ENCODE results near the gene PTPRS. TPM values are rescaled to one million over a fixed set of nuclear protein-coding genes. Genes with fewer than 3 reads are reported as not detected.
"Not testable (repeated sequence)": the region's sequence is repeated elsewhere in the genome, so short reads cannot be mapped to it uniquely, and the experiment has no call there.

The PTPRS gene
- total RNA-seq, 6 experiments from 2014 or later = 78.4 to 102 (median 96.8) TPM

GRCh38 chr19:5331790-5332189 is 8.8 kb downstream of the PTPRS start:
- H3K36me3 Mint-ChIP-seq (ENCODE audit: low read depth) = no peaks in the 10 kb centered on the region
- H3K9me3 Mint-ChIP-seq = no peaks in the 10 kb centered on the region
- peaks cover 11% of the 10 kb centered on the region; the same call in 1 of the 2 replicates for H3K4me1 Mint-ChIP-seq (ENCODE audit: low read depth)
- no peak overlapping the region for H3K27ac Mint-ChIP-seq
- TF ChIP-seq, protein P1, sequence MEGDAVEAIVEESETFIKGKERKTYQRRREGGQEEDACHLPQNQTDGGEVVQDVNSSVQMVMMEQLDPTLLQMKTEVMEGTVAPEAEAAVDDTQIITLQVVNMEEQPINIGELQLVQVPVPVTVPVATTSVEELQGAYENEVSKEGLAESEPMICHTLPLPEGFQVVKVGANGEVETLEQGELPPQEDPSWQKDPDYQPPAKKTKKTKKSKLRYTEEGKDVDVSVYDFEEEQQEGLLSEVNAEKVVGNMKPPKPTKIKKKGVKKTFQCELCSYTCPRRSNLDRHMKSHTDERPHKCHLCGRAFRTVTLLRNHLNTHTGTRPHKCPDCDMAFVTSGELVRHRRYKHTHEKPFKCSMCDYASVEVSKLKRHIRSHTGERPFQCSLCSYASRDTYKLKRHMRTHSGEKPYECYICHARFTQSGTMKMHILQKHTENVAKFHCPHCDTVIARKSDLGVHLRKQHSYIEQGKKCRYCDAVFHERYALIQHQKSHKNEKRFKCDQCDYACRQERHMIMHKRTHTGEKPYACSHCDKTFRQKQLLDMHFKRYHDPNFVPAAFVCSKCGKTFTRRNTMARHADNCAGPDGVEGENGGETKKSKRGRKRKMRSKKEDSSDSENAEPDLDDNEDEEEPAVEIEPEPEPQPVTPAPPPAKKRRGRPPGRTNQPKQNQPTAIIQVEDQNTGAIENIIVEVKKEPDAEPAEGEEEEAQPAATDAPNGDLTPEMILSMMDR (IDR thresholded peaks at IDR 0.05) = no peak
- H3K4me3 Mint-ChIP-seq = no peak overlapping the region
- H3K27me3 Mint-ChIP-seq (ENCODE audit: insufficient read depth) = peaks cover 19% of the 10 kb centered on the region
- no peak for DNase-seq

- no peak overlapping the region for H3K27ac Mint-ChIP-seq
- H3K36me3 Mint-ChIP-seq (ENCODE audit: low read depth) = no peaks in the 10 kb centered on the region
- H3K4me1 Mint-ChIP-seq (ENCODE audit: low read depth) = no peaks in the 10 kb centered on the region
- H3K9me3 Mint-ChIP-seq = no peaks in the 10 kb centered on the region
- H3K4me3 Mint-ChIP-seq = no peak overlapping the region
- no peak for DNase-seq
- peaks cover 20% of the 10 kb centered on the region for H3K27me3 Mint-ChIP-seq (ENCODE audit: insufficient read depth)
- TF ChIP-seq, protein P1 (IDR thresholded peaks at IDR 0.05) = no peak
Observed at GRCh38 chr19:5330307-5330720, 10.3 kb downstream of the PTPRS start.

GRCh38 chr19:5329141-5329540 is 11.5 kb downstream of the PTPRS start:
- no peak for DNase-seq
- peaks cover 26% of the 10 kb centered on the region for H3K27me3 Mint-ChIP-seq (ENCODE audit: insufficient read depth)
- TF ChIP-seq, protein P1 (IDR thresholded peaks at IDR 0.05) = no peak
- H3K9me3 Mint-ChIP-seq = no peaks in the 10 kb centered on the region
- no peaks in the 10 kb centered on the region for H3K4me1 Mint-ChIP-seq (ENCODE audit: low read depth)
- H3K36me3 Mint-ChIP-seq (ENCODE audit: low read depth) = no peaks in the 10 kb centered on the region
- no peak overlapping the region for H3K4me3 Mint-ChIP-seq
- H3K27ac Mint-ChIP-seq = no peak overlapping the region

GRCh38 chr19:5328407-5328806 is 12.2 kb downstream of the PTPRS start:
- not testable (repeated sequence) for H3K9me3 Mint-ChIP-seq; DNase-seq; H3K4me1 Mint-ChIP-seq (ENCODE audit: low read depth); H3K4me3 Mint-ChIP-seq; H3K27ac Mint-ChIP-seq; H3K36me3 Mint-ChIP-seq (ENCODE audit: low read depth)
- H3K27me3 Mint-ChIP-seq (ENCODE audit: insufficient read depth) = peaks cover 25% of the 10 kb centered on the region

DNA sequence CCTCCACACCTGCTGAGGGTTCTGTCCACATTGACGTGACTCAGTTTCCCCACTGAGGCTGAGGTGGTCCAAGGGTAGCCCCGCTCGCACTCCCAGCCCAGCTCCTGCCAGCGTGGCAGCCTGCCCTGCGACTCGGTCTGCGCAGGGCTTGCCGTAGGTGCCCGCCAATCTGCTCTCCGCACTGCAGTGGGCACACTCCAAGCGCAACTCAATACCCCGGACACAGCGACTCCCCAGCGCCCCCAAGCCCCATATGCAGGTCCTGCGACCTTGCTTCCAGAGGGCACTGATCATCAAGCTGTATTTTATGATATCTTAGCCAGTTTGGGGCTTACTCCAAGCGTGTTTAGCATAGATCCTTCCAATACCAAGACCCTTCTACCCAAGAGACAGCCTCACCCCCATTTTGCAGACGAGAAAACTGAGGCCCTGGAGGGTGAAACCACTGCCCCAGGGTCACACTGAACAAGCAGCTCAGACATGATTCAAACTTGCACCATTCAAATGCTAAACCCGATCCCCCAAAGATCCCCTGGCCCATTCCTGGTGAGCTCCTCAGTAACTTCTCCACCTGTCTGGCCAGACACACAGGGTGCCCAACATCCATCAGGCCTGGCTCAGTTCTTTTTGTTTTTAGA is 13.5 kb downstream of the PTPRS start:
- Mint-ChIP-seq H3K9me3 (no peaks in the 10 kb centered on the region), H3K4me1 (ENCODE audit: low read depth) (no peaks in the 10 kb centered on the region), H3K27me3 (ENCODE audit: insufficient read depth) (peaks cover 30% of the 10 kb centered on the region), H3K27ac (no peak overlapping the region), H3K36me3 (ENCODE audit: low read depth) (no peaks in the 10 kb centered on the region), H3K4me3 (no peak overlapping the region)
- DNase-seq = no peak
- TF ChIP-seq, protein P1 (IDR thresholded peaks at IDR 0.05) = no peak; the same call in 1 of the 2 replicates

- TF ChIP-seq, protein P1 (IDR thresholded peaks at IDR 0.05) = no peak
- H3K4me1 Mint-ChIP-seq (ENCODE audit: low read depth) = no peaks in the 10 kb centered on the region
- no peaks in the 10 kb centered on the region for H3K9me3 Mint-ChIP-seq
- H3K4me3 Mint-ChIP-seq = no peak overlapping the region
- H3K27ac Mint-ChIP-seq = no peak overlapping the region
- no peak for DNase-seq
- H3K36me3 Mint-ChIP-seq (ENCODE audit: low read depth) = no peaks in the 10 kb centered on the region
- H3K27me3 Mint-ChIP-seq (ENCODE audit: insufficient read depth) = peaks cover 29% of the 10 kb centered on the region
Observed at GRCh38 chr19:5326545-5326944, 14.1 kb downstream of the PTPRS start.
